NCI-H146 (cell line): ENCODE data around the gene KDM6A.
A peak's percentile ranks its signal among the peaks of the same experiment; 100 is the strongest.
"Not testable (repeated sequence)": the region's sequence is repeated elsewhere in the genome, so short reads cannot be mapped to it uniquely, and the experiment has no call there.

Source experiments
- DNase-seq: peaks from one replicate; lab custom pipeline; 2025; lab: John Stamatoyannopoulos, UW

The KDM6A gene

DNA sequence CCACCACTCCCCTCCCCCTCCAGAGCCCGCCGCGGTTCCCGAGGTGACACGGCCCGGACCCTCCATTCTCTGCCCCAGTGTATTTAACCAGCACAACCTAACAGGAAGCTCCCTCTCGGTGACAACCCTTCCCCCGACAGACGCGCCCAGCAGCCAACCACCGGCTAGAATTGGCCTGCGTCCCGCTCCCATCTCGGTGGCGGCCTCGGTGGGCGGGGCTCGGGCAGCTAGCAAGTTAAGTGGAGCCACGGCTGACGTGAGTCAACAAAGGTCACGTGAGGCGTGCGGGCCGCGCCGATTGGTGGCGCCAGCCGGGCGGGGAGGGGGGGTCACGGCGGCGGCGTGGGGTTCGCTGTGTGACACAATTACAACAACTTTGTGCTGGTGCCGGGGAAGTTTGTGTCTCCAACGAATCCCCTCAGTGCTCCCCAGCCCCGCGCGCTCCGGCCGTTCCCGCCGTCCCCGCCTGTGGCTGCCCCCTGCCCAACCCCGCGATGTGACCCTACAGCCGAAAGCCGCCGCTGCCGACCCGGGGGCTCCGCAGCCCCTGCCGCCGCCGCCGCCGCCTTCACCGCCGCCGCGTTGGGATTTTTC, at the start of gene KDM6A:
Gene KDM6A, plus strand, starts transcription at position 368 of the 594 bp plus-strand sequence. CDS start 364 bp downstream, outside the sequence.
- DNase-seq: peak; percentile 96

DNA sequence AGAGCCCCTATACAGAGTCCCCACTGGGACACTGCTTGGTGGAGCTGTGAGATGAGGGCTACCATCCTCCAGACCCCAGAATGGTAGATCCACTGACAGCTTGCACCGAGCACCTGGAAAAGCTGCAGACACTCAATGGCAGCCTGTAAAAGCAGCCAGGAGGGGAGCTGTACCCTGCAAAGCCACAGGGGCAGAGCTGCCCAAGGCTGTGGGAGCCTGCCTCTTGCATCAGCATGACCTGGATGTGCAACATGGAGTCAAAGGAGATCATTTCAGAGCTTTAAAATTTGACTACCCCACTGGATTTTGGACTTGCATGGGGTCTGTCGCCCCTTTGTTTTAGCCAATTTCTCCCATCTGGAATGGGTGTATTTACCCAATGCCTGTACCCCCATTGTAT, 49.8 kb upstream of the KDM6A start:
- DNase-seq: not testable (repeated sequence)

DNA sequence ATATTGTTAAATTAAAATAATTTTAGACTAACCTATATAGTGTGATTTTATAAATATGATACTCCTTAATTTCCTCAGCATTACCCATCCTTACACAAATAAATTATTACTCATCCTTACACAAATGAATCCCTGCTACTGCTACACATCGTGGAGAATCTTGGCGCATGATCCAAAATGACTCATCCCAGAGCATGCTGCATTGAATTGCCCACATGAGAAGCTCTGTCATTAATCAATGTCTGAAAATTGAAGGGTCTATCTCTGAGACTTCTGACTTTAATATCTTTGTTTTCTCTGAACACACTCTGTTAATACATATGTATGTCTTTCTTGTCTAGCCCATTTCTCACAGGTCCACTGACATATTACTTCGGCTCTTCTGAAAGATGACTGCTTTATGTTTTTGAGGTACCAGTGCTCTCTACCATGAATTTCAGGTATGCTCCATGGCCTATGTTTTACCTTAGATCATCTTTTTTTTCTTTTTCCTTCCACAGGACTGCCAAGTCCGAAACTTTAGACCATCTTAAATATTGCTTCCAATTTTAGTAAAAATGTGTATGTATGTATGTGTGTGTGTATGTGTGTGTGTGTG, 44.9 kb upstream of the KDM6A start:
- DNase-seq: no peak

DNA sequence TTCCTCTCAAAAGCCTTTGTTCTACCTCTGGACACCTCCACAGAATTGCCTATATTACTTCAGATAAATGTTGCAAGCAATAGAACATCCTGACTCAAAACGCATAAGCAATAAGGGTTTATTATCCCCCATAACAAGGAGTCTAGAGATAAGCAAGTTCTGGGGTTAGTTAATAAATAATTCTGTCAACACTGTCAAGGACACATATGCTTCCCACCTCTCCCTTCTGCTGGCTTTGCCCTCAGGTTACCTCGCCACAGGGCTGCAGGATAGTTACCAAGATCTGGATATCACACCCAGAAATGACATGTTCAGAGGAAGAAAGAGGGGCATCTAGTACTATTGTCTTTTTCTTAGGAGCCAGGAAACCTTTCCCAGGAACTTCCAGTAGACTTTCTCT, 43.2 kb upstream of the KDM6A start:
- DNase-seq: no peak

DNA sequence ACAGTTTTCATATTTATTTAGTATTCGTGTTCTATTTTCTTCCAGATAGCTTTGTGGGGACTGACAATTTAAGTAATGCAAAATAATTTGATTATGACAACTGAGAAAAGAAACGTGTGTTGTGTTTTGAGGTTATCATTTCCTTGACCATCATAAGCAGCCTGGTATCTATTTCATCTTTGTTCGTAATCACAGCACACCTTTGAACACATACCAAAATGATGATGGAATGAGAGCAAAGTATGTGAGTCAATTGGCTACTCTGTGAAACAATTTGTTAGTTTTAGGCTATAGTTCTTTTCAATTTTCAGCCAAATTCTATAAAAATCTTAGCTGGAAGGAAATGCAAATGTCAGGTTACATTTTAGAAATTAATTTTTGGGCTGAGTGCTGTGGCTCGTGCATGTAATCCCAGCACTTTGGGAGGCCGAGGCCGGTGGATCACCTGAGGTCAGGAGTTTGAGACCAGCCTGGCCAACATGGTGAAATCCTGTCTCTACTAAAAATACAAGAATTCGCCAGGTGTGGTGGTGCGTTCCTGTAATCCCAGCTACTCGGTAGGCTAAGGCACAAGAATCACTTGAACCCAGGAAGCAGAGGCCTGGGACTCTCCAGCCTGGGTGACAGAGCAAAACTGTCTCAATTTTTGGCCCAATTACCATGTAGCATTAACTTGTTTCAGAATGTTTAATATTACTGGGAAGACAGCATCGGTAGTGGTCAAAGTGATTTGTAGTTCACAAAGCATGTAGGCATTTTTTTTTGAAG, 30.3 kb upstream of the KDM6A start:
- no peak for DNase-seq

DNA sequence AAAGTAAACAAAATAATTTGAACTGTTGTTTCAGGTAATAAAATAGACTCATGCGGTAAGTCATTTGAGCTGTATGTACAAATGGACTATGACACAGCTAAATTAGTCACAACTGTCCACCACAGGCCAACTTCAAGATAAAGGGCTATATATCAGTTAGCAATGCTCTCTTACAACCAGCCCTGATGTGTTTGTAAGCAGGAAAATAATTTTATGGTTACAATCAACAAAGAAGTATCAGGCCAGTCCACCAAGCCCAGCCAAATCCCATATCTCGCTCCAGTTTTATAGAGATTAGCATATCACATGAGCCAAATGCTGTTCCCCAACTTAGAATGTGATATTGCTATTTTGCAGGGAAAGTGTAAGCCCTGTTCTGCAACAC, 29.7 kb upstream of the KDM6A start:
- DNase-seq: no peak

DNA sequence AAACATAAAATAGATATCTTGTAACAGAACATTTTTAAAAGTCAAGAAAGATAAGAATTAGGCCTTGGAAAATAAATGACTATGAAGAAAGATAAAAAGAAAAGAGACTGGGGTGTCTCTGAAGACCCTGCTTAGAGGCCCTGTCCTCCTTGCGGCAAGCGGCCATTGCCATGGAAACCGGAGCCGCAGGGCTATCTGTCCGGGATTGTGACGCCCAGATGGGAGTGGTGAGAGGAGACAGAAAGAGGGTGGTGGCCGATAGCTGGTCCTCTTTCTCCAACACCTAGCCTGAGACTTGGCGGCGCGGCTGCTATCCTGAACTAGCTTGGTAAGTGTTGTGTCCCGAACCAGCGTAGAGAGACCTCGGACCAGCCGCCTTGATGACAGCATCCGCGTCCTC, 29.2 kb upstream of the KDM6A start, which contains the start of gene DUSP21:
Gene DUSP21, plus strand, starts transcription at position 269 of the 400 bp plus-strand sequence. Its CDS starts 112 bp downstream, at position 381.
- DNase-seq: no peak

DNA sequence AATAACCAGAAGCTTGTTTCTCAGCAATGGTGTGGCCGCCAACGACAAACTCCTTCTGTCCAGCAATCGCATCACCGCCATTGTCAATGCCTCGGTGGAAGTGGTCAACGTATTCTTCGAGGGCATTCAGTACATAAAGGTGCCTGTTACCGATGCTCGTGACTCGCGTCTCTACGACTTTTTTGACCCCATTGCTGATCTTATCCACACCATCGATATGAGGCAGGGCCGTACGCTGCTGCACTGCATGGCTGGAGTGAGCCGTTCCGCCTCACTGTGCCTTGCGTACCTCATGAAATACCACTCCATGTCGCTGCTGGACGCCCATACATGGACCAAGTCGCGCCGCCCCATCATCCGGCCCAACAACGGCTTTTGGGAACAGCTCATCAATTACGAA, 28.8 kb upstream of the KDM6A start:
- DNase-seq: no peak

DNA sequence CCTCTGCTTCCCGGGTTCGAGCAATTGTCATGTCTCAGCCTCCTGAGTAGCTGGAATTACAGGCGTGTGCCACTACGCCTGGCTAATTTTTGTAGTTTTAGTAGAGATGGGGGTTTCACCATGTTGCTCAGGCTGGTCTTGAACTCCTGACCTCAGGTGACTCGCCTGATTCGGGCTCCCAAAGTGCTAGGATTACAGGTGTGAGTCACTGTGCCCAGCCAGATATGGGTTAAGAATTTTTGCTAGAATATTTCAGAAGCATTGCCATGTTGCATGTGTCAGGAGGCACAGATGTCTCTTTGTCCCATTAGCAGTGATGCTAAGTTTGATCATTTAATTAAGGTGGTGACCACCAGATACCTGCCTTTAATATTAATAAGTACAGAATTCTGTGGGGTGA, 22.1 kb upstream of the KDM6A start:
- not testable (repeated sequence) for DNase-seq

DNA sequence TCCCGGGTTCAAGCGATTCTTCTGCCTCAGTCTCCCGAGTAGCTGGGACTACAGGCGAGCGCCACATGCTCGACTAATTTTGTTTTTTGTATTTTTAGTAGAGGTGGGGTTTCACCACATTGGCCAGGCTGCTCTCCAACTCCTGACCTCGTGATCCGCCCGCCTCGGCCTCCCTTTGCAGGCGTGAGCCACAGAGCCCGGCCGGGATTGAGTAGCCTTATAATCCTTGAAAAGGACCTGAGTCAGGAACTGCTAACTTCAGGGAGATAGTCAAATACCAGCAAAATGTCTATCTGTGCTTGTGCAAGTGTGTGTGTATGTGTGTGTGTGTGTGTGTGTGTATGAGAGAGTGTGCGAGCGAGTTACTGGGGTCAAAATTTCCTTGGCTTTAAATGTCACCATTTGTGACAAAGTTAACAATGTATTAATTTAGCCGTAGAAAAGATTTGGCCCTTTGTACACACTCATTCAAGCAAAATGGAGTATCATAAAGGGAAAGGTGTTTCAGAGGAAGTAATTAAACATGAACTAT, 1.8 kb upstream of the KDM6A start:
- DNase-seq: no peak

DNA sequence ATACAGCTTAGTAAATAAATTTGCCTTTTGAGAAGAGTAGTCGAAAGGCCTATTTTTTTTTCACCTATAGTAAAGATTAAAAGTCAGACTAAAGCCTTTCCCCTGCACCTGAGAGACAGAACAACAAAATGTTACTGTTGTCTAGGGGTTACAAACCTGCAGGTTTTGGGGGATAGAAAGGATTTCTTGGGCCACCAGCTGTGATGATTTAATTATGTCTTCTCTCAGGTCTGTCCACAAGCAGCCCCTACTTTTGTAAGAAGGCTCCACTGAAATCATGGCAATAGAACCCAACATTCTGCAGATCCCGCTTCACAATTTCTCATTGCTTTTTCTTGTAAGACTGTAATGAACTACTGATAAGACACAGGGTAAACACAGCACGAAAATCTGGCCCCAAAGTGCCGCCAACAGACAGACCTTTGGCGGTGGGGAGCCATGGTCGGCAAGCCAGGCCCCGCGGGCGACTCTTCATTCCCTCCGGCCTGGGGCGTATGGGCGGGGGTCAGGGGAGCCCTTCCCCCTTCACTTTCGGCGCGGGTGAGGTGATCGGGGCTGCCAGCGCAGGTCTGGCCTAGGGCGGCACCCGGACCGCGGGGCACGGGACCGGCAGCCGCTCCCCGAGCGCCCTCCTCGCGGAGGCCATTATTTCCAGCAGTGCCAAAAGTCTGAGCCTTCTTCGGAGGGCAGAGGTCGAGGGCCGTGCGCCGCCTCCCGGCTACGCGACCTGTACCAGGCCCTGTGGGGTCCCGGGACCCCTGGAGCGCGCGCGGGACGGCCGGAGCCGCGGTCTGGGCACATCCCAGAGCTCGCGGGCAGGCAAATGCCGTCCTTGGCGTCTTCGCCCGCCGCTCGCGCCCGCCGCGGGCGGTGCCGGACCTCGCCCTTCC, 812 bp upstream of the KDM6A start:
- DNase-seq: peak; percentile 72

DNA sequence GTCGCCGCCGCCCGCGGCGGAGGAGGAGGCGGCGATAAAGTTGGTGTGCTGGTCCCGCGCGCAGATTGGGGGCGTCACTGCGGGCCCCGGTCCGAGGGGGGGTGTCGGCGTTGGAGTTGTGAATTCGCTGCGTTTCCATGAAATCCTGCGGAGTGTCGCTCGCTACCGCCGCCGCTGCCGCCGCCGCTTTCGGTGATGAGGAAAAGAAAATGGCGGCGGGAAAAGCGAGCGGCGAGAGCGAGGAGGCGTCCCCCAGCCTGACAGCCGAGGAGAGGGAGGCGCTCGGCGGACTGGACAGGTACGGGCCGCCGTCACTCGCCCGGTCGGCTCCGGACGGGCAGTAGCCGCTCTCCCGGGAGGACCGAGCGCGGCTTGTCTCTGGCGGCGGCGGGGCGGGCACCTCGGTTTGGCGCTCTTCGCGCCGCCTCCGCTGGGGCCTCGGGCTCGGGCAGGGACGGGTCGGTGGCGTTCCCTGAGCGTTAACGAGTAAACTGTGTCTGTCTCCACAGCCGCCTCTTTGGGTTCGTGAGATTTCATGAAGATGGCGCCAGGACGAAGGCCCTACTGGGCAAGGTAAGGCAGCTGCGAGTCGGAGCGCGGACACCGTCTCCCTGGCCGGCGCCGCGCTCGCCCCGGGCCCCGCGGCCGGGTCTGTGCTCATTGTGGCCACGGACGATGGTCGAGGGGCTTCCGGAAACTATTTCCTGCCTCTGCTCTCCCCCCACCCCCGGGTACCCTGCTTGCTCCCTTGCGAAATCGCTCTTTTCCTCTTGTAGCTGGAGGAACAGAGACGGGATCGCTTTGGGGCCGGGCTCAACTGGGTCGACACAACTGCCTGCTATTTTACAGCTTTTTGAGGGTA, 658 bp downstream of the KDM6A start:
- peak; percentile 43 for DNase-seq

DNA sequence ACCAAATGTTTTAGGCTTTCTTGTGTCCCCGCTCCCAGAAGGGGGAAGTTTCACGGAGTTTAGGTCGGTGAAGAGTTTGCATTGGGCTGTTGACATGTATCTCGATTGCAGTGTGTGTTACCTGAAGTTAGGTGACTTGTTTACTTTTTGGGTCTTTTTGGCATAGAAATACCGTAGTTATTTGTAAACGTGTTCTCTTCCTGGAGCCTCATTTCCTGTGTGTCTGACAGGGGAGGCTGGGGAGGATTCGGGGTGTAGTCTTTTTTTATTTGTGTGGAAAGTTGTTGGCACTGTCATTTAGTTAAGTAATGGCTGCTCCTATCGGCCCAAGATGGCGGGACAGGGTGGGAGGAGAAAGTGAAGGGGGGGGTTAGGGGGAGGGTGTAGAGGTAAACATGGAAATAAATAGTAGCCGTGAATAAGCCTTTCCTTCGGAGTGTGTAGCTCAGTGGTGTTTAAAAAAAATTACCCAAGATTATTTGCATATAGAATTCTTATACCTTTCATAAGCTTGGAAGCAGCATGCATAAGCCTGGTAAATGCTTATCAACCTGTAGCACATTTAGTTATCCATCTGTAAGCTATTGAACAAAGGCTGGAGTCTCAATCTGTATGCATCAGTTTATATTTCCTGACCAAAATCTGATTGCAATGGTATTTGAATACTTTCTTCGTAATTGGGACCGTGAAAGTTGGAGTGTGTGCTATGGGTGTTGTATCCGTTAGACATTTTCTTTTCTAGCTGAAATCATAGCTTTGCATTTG, 1.6 kb downstream of the KDM6A start:
- peak; percentile 27 for DNase-seq

DNA sequence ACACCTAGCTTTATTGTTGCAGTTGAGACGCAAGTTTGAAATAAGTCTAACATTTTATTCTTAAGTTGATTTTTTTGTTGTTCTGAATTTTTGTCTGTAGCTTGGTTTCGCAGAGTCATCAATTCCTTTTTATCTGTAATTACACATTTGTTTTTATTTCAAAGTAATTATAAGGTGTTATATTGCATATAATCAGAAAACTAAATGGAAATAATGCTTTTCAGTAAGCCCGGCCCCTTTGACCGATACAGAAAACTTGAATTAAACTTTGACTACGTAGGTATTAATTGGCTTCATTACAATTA, 2.1 kb downstream of the KDM6A start:
- DNase-seq: no peak

DNA sequence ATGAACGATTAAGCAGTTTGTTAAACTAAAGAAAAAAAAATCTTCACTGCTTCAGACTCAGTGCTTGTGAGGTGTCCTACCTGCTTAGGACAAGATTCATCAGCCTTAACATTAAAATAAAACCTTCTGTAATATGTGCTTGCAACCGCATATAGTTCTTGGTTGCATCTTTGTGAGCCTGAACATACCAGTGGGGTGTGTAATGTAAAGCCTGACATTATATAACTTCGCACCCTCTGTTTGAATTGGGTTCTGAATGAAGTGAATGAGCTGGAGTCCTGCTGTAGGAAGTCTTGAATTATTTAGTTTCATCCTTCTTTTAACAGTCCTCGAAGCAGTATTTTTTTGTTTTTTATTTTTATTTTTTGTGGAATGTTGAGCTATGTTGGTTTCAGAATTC, 3.1 kb downstream of the KDM6A start:
- DNase-seq: no peak

DNA sequence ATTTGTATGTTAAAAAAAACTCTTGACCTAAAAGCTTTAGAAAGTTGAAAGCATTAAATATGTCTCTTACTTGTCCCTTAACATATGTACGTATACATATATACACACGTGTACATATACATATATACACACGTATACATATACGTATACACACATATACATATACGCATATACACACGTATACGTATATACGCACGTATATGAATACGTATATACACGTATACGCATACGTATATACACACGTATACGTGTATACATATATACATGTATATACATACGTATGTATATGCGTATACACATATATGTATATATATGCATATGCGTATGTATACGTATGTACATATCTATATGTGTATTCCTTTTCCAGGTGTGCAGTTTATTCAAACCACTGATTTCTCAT, 3.8 kb downstream of the KDM6A start:
- no peak for DNase-seq

DNA sequence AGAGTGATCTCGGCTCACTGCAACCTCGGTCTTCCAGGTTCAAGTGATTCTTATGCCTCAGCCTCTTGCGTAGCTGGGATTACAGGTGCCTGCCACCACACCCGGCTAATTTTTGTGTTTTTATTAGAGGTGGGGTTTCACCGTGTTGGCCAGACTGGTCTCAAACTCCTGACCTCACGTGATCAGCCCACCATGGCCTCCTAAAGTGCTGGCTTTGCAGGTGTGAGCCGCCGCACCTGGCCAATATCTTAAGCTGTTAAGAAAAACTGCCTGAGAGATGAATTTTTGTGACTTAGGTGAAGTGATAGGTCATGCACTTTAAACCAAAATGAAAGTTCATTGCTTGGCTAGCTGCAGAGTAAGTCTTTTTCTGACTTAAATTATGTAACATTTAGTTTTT, 5.8 kb downstream of the KDM6A start:
- DNase-seq: no peak

DNA sequence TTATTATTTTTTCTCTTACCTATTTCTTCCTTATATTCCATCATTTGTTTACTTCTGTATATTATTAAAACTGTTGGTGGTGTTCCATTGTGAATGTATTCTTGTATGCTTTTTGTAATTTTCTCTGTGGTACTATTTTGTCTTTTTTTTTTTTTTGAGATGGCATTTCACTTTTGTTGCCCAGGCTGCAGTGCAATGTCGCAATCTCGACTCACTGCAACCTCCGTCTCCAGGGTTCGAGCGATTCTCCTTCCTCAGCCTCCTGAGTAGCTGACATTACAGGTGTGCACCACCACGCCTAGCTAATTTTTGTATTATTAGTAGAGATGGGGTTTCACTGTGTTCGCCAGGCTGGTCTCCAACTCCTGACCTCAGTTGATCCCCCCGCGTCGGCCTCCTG, 8.6 kb downstream of the KDM6A start:
- DNase-seq: no peak

DNA sequence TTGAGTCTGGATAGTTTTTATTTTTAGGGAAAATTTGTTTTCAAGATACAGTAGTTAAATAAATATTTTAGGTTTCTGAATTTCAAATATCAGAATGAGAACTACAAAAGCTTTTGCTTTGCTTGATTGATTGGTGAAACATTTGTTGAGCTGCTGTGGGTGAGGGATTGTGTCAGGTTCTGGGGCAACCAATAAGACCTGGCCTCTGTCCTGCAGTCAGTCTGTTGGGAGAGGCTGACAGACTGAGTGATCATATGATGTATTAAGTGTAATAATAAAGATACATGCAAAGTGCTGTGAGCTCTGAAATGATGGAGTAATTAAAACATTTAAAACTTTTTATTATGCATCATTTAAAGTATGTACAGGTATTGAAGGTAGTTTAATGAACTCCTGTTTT, 9.6 kb downstream of the KDM6A start:
- no peak for DNase-seq

DNA sequence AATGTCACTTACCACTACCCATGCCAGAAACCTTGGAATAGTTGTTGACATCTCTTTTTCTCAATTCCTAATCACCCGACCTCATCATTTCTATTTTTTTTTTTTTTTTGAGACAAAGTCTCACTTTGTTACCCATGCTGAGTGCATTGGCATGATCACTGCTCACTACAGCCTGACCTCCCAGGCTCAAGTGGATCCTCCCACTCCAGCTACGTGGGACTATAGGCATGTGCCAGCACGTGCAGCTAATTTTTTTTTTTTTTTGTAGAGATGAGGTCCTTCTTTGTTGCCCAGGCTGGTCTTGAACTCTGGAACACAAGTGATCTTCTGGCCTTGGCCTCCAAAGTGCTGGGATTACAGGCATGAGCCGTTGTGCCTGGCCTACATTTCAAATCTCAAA, 12.0 kb downstream of the KDM6A start:
- no peak for DNase-seq

DNA sequence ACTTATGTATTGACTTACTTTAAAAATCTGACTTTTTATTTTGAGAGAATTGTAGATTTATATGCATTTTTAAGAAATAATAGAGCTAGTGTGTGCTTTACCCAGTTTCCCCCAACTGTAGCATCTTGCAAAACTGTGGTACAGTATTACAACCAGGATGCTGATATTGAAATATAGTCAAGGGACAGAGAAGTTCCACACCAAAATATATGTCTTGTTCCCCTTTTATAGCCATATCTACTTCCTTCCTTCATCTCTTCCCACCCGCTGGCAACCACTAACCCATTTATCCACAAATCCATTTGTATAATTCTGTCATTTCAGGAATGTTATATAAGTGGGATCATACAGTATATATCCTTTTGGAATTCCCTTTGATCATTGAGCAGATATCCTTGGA, 16.8 kb downstream of the KDM6A start:
- DNase-seq: no peak
